HG03135 (cell line): ENCODE data around the gene WWTR1.

Experiments used
- ATAC-seq: cut with Tn5 transposase; IDR thresholded peaks from one replicate; pipeline ENCODE4 v1.9.1; 2021; ENCODE audit warnings: mild to moderate bottlenecking, moderate library complexity; ENCODE audit not compliant: unreplicated experiment

WWTR1 gene

DNA sequence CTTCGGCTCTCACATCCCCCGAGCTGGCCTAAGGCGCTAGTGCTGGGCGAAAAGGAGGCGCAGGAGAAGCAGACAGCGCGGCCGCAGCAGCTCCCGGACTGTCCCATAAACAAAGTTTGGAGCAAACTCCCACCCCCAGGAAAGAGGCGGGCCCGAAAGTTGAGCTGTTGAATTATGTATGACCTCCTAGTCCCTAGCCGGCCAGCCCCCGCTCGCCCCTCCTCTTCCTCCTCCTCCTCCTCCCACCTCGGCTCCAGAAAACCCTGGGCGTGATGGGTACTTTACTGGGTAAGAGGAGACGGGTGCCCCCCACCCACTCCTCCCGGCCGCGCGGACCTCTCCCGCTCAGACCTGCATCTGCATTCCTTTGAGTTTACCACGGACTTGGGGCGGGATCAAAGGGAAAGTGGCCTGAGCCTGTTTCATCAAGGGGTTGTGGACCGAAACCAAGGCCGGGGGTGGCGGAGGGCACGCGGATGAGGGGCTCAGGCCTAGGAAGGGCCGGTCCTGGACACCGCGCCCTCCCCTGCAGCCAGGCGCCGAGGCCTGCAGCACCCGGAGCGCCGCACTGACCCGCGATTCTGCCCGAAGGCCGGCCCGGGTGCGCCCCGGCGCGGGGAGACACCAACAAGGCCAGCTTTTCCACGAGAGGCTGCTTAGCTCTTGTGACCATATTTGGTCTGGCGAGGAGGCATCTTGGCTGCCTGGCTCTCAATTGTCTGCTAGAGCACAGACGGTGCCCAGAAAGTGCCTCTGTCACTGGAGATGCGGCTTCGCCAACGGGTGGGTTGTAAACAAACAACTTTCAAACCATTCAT lies at the start of gene WWTR1:
Gene WWTR1 (minus strand): TSS at position 100 of the 818 bp plus-strand sequence. CDS start 719 bp downstream, outside the sequence.
- ATAC-seq, result peak; percentile 87

- no peak for ATAC-seq
Measured at GRCh38 chr3:149706905-149707304, 49.1 kb upstream of the WWTR1 start.

GRCh38 chr3:149705416-149705815 lies 47.6 kb upstream of the WWTR1 start:
- no peak for ATAC-seq

GRCh38 chr3:149703466-149703865 lies 45.6 kb upstream of the WWTR1 start:
- no peak for ATAC-seq

GRCh38 chr3:149702691-149703441 lies 45.0 kb upstream of the WWTR1 start:
- no peak for ATAC-seq

GRCh38 chr3:149701977-149702350 lies 44.1 kb upstream of the WWTR1 start:
- ATAC-seq, result no peak

- no peak for ATAC-seq
Measured at GRCh38 chr3:149701206-149701976, 43.6 kb upstream of the WWTR1 start.

- ATAC-seq, result no peak
Measured at GRCh38 chr3:149688122-149688757, 30.4 kb upstream of the WWTR1 start.

DNA sequence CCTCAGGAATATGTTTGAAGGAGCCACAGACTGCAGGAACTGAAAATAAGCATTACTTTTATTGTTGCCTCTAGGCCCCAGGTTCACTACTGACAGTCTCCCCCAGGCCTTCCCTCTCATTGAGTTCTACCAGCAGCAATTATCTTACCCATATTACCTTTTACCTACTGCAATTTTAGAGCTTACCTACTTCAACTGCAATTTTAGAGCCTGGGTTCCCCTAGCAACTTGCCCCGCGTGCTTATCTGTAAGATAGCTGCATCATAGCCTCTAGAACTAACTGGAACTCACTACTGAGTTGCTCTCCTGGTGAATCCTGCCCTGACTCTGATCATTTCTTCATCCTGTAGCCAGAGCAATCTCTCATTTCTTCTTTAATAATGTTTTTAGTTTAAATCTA lies 29.2 kb upstream of the WWTR1 start:
- no peak for ATAC-seq

DNA sequence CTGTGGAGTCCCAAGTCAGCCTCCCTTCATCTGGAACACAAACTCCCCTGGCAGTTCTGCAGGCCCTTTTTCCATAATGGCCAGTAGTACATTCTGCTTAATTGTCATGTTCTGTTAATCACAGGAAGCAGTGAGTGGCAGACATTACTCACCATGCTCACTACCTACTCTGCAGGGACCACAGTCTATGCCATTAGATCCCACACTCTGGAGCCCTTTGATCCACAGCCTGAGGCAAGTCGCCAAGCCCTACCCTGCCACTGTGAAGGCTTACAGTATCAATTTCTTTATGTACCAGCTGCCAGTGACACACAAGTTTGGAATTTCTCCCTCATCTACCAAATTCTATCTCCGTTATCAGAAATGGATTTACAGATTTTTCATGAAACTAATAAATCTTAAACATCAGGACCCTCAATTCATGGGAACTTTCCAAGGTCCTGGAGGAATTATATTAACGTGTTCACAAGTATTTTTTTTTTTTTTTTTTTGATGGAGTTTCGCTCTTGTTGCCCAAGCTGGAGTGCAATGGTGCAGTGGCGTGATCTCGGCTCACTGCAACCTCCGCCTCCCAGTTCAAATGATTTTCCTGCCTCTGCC lies 20.6 kb upstream of the WWTR1 start:
- no peak for ATAC-seq

DNA sequence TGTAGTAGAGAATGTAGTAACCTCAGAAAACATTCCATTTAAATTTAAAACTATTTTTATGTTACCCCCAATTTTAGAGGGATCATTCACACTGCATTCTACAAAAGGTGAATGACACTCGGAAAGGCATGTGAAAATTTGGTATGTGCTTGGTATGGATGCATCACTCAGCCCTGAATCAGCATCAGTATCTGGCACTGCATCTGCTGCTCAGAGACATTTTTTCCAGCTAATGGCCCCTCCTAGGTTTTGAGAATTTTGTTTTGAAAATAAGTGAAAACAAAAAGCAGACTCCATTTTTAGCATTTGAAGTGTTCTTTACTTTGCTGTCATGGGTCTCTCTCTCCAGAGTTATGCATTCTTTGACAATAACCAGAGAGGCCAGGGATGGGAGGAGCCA lies 15.6 kb upstream of the WWTR1 start:
- ATAC-seq, result no peak

DNA sequence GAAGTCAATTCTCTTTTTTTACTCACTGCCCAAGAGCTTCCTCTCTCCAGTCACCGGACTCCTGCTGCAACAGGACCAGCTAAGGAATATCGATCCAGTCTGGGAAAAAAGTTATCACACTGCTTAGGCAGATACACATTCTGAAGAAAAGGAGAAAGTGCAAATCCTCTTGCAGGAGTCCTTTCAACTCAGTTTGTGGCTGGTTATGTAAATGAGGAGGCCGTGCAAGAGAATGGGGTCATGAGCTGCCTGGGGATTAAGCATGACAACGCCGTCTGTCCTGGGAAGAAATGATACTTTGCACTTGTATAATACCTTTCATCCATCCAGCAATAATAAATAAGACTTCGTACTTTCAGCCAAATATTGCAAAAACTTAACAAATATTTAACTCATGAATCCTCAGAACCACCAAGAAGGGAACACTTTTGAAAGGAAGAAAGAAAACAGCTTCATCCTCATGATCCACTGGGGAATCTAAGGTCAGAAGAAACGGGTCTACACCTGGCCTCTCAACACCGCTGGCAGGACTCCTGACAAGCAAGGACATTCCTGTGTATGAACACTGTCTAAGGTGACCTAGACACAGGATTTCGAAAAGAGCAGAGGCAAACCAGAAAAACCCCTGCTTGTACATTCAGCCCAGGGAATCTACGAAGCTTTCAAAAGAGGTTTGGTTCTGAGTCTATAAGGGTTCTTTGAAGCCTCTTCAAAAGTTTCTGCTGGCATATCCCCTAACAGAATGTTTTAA lies 13.1 kb upstream of the WWTR1 start:
- no peak for ATAC-seq

DNA sequence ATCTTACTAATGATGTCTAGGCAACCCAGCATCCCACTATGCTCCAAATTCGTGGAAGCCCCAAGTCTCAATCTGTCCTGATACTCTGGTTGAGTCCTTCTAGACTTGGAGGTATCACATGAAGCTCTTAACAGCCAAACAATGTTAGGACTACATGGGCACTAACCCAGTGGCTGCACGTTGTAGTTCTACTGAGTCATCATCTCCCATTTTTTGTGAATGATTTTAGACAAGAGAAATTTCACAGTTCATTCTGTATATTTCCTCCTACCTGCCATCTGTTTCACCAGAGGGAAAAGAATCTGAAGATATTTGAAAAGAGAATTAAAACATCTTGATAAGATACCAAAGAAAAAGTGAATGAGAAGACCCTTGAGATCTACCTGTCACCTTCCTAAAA lies 9.8 kb upstream of the WWTR1 start:
- no peak for ATAC-seq

DNA sequence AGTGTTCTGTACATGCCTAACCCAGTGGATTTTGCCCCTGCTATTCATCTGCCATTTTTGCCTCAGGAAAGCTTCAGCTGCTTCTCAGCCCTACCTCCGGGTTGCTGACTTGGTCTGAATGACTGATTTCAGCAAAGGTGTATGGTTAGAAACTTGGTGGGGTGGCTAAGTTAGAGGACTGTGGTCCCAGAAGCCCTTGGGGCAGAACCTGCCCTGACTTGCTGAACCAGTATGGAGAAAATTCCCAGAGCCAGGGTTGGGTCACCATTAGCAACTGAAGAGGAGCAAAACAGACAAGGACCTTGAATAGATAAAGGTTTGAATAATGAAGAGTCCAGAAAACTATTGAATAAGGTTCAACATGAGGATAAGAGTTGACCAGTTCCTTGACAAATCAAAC lies 6.1 kb upstream of the WWTR1 start:
- ATAC-seq, result no peak

DNA sequence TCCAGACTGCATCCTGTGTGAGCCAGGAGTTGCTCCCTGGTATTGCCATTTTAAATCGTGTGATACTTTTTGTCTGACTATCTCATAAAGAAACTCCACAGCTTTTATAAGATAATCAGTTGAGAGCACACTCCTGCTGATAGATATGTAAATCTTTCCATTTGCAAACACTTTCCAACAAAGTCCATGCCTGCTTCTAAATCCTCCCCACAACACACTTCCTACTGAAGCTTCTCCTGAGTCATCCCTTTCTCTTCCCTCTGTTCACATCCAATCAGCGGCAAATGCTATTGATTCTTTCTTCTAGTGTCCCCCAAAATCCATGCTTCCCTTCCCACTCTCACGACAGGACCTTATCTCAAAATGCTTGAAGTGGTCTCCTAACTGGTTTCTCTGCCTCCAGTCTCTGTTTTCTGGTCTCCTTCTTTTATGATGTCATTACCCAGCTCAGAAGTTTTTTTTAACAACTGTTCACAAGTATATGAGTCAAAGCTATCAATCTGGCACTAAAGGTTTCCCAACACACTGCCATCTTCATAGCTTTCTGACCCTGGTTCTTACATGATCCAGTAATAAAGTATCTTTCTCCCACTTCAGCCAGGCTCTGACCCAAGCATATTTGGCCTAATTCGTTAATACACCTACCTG lies 4.5 kb upstream of the WWTR1 start:
- no peak for ATAC-seq

- ATAC-seq, result no peak
Measured at GRCh38 chr3:149660462-149660861, 2.6 kb upstream of the WWTR1 start.

GRCh38 chr3:149658744-149659497 lies 1.1 kb upstream of the WWTR1 start:
- ATAC-seq, result peak; percentile 9

- ATAC-seq, result peak; percentile 40
Measured at GRCh38 chr3:149657321-149657925, 402 bp downstream of the WWTR1 start.
